ENCODE measurements around the gene PYCR2. TPM values are rescaled to one million over a fixed set of nuclear protein-coding genes. Genes with fewer than 3 reads are reported as not detected.

PYCR2 gene
- total and polyA plus RNA-seq, 2 of the 8 experiments (the other 6 are each of a cell fraction or from before 2014, with no cell fraction given), result 79.3 to 84.6 TPM

DNA sequence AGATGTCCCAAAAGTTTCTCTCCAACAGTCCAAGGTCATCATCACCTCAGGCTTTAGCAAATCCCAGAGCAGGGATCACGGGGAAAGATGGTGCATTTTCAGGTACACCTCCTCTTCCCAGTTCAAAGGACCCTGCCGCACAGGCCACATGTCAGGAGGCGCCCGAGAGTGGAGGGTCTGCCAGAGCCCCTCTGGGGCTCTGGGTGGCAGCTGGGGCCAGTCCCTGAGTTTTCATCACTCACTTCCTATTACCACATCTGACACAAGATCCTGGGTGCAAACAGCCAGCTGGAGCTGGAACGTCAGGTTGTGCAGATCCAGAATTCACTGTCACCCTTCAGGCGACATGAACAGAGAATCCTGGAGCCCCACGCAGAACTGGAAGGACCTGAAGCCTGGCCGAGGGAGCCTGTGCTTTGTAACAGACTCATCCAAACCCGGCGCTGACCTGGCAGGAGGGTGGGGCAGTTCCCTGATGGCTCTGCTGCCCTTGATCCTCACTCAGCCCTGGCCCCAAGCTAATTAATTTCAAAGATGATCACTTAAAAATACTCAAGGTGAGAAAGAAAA lies 50.7 kb downstream of the PYCR2 start:
- Histone ChIP-seq H3K79me2 (ENCODE audit: control insufficient read depth in 1 of 2, insufficient read depth in 2 of 2, low read length in 2 of 2) (no peaks in the 10 kb centered on the region), H3K23me2 (ENCODE audit: low read depth, low read length) (no peaks in the 10 kb centered on the region), H3K27me3 (replicated peaks in 1 of 4; ENCODE audit: control insufficient read depth in 3 of 4, extremely low read depth in 1 of 4, insufficient read depth in 3 of 4, low read length in 3 of 4) (no peaks in the 10 kb centered on the region), H3K27ac (ENCODE audit: low read depth, low read length) (no peak overlapping the region), H3K36me3 (ENCODE audit: control insufficient read depth in 2 of 4, insufficient read depth in 4 of 4, low read length in 3 of 4) (peaks cover 0 to 13% (median 0%) of the 10 kb centered on the region in 4 experiments; a peak in 4 of 8 replicates), H3K56ac (replicated peaks; ENCODE audit: insufficient read length, low read depth, low read length) (no peak overlapping the region), H2BK15ac (ENCODE audit: low read length) (no peak overlapping the region), H3K4me1 (replicated peaks in 1 of 4; ENCODE audit: control insufficient read depth in 3 of 4, insufficient read depth in 4 of 4, low read length in 3 of 4) (peaks cover 0 to 3% (median 0%) of the 10 kb centered on the region in 4 experiments; a peak in 2 of 7 replicates), H3K14ac (ENCODE audit: insufficient read length) (no peak overlapping the region), H3K4ac (replicated peaks; ENCODE audit: insufficient read length, low read depth, low read length) (no peak overlapping the region), H3K18ac (ENCODE audit: extremely low read depth, low read length) (no peak overlapping the region), H2BK12ac (ENCODE audit: low read depth, low read length) (no peak overlapping the region), H3K23ac (ENCODE audit: insufficient read length) (no peak overlapping the region), H3K9me3 (ENCODE audit: insufficient read depth in 2 of 2, low read depth in 1 of 2, low read length in 1 of 2) (no peaks in the 10 kb centered on the region), H2BK120ac (replicated peaks; ENCODE audit: low read depth, low read length) (no peak overlapping the region), H2BK20ac (ENCODE audit: low read length) (no peak overlapping the region), H3K9ac (replicated peaks in 1 of 4; ENCODE audit: extremely low read depth in 1 of 4, low read depth in 3 of 4, low read length in 3 of 4) (no peak overlapping the region), H3K4me2 (ENCODE audit: insufficient read depth in 1 of 2, low read depth in 2 of 2, low read length in 2 of 2) (no peak overlapping the region), H2AFZ (ENCODE audit: low read length) (no peak overlapping the region), H2AK5ac (ENCODE audit: low read depth, low read length) (no peak overlapping the region), H4K5ac (ENCODE audit: insufficient read length, low read depth, low read length) (no peak overlapping the region), H4K8ac (ENCODE audit: extremely low read depth, insufficient read depth, low read length) (no peak overlapping the region), H3K4me3 (ENCODE audit: extremely low read depth in 1 of 4, insufficient read depth in 2 of 4, low read depth in 3 of 4, low read length in 4 of 4) (no peak overlapping the region), H4K20me1 (replicated peaks in 1 of 2; ENCODE audit: control insufficient read depth in 1 of 2, insufficient read depth in 2 of 2, low read length in 2 of 2) (peaks cover 0 to 8% of the 10 kb centered on the region in 2 experiments), H4K91ac (replicated peaks; ENCODE audit: insufficient read length, low read length) (no peak overlapping the region), H2BK5ac (ENCODE audit: low read depth, low read length) (no peak overlapping the region), H3K79me1 (ENCODE audit: low read depth, low read length) (peaks cover 11% of the 10 kb centered on the region)
- FAIRE-seq, result no peak
- no peak for DNase-seq (ENCODE audit: low read depth in 1 of 2, low spot score in 2 of 2)
- POLR2A ChIA-PET (ENCODE audit: partially characterized antibody), result interaction anchor here (4.6 kb wide), 1 partner anchor 8 kb away, joined by 27 read pairs; the partner anchor contains the start of gene TMEM63A
- 92% methylated on average over 10 of the region's 10 CpGs; no CpG with 5 or more reads in 1 of the 2 experiments for WGBS, 2 experiments (ENCODE audit: extremely low coverage in 1 of 2, insufficient coverage in 1 of 2, insufficient read length in 1 of 2, insufficient replicate concordance in 2 of 2, low coverage in 1 of 2, low lambda C conversion rate in 2 of 2, missing lambda C conversion rate in 1 of 2)
- CTCF ChIA-PET (ENCODE audit: partially characterized antibody), result interaction anchor here (0.6 to 21.3 kb wide), 7 partner anchors 12 to 399 kb away, joined by 3 to 406 read pairs (median 4); no protein-coding TSS in a partner anchor
- TF ChIP-seq NRF1 (IDR thresholded peaks at IDR 0.05; ENCODE audit: low read depth, low read length), result no peak
- TF ChIP-seq, protein P1, sequence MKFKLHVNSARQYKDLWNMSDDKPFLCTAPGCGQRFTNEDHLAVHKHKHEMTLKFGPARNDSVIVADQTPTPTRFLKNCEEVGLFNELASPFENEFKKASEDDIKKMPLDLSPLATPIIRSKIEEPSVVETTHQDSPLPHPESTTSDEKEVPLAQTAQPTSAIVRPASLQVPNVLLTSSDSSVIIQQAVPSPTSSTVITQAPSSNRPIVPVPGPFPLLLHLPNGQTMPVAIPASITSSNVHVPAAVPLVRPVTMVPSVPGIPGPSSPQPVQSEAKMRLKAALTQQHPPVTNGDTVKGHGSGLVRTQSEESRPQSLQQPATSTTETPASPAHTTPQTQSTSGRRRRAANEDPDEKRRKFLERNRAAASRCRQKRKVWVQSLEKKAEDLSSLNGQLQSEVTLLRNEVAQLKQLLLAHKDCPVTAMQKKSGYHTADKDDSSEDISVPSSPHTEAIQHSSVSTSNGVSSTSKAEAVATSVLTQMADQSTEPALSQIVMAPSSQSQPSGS (IDR thresholded peaks at IDR 0.05; ENCODE audit: low read length), result no peak
- TF ChIP-seq, protein P2, sequence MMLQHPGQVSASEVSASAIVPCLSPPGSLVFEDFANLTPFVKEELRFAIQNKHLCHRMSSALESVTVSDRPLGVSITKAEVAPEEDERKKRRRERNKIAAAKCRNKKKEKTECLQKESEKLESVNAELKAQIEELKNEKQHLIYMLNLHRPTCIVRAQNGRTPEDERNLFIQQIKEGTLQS (IDR thresholded peaks at IDR 0.05; ENCODE audit: insufficient read depth, low read depth, low read length), result no peak
- no peak for TF ChIP-seq POU5F1 (IDR thresholded peaks at IDR 0.05; ENCODE audit: low read depth, low read length)
- TF ChIP-seq KDM5A (IDR thresholded peaks at IDR 0.05; ENCODE audit: low read length), result no peak
- no peak for TF ChIP-seq CTBP2 (IDR thresholded peaks at IDR 0.05; ENCODE audit: borderline replicate concordance, insufficient read depth, insufficient read length, low read length)
- TF ChIP-seq KDM1A (IDR thresholded peaks at IDR 0.05; ENCODE audit: borderline replicate concordance, low read length), result no peak
- no peak for TF ChIP-seq TAF7 (optimal IDR thresholded peaks at IDR 0.05; ENCODE audit: borderline replicate concordance, low read depth, low read length)
- no peak for TF ChIP-seq ZNF274 (IDR thresholded peaks at IDR 0.05; ENCODE audit: borderline replicate concordance, extremely low read depth, low read length)
